NCI-H1694 (cell line): Measurements from ENCODE around the gene EXOC7.

ENCODE experiments used
- DNase-seq: peaks from one replicate; lab custom pipeline; 2025; lab: John Stamatoyannopoulos, UW

The EXOC7 gene

GRCh38 chr17:76103274-76104139, at the start of gene EXOC7:
EXOC7 (minus strand) TSS chr17:76103787; CDS start chr17:76103692, 95 bp downstream.
- peak; percentile 87 for DNase-seq

- DNase-seq, result no peak
Observed at GRCh38 chr17:76153202-76153601, 49.6 kb upstream of the EXOC7 start.

GRCh38 chr17:76152591-76152990, 49.0 kb upstream of the EXOC7 start:
- DNase-seq, result no peak

- DNase-seq, result no peak
Observed at GRCh38 chr17:76151896-76152454, 48.4 kb upstream of the EXOC7 start.

- DNase-seq, result no peak
Observed at GRCh38 chr17:76150712-76151622, 47.4 kb upstream of the EXOC7 start.

- DNase-seq, result no peak
Observed at GRCh38 chr17:76149214-76149613, 45.6 kb upstream of the EXOC7 start.

GRCh38 chr17:76148015-76148326, 44.4 kb upstream of the EXOC7 start:
- DNase-seq, result no peak

- DNase-seq, result peak; percentile 53
Observed at GRCh38 chr17:76147211-76148014, 43.8 kb upstream of the EXOC7 start.

- DNase-seq, result no peak
Observed at GRCh38 chr17:76146053-76146851, 42.7 kb upstream of the EXOC7 start.

- no peak for DNase-seq
Observed at GRCh38 chr17:76145231-76146052, 41.9 kb upstream of the EXOC7 start.

GRCh38 chr17:76142585-76143041, 39.0 kb upstream of the EXOC7 start:
- no peak for DNase-seq

- no peak for DNase-seq
Observed at GRCh38 chr17:76142039-76142584, 38.5 kb upstream of the EXOC7 start.

GRCh38 chr17:76141212-76142038, 37.8 kb upstream of the EXOC7 start, which contains the start of gene FOXJ1:
FOXJ1 (minus strand) TSS chr17:76141245; CDS start chr17:76140395, 850 bp downstream.
- peak; percentile 78 for DNase-seq

- DNase-seq, result no peak
Observed at GRCh38 chr17:76140661-76141211, 37.1 kb upstream of the EXOC7 start.

- no peak for DNase-seq
Observed at GRCh38 chr17:76139801-76140660, 36.4 kb upstream of the EXOC7 start.

GRCh38 chr17:76138896-76139752, 35.5 kb upstream of the EXOC7 start:
- no peak for DNase-seq
